Measurements from ENCODE around the gene BBOX1. TPM values are rescaled to one million over a fixed set of nuclear protein-coding genes. Genes with fewer than 3 reads are reported as not detected.

The BBOX1 gene
- polyA plus RNA-seq, 3 donors: not detected

GRCh38 chr11:27112946-27113345 lies 72.3 kb downstream of the BBOX1 start:
- no CpG with 5 or more reads among the region's 1 CpG for WGBS (ENCODE audit: insufficient coverage)
- no peak overlapping the region for H3K9ac ChIP-seq (ENCODE audit: insufficient read depth, low read length, poor library complexity, severe bottlenecking)
- Mint-ChIP-seq H3K27ac (no peak overlapping the region), H3K4me1 (no peaks in the 10 kb centered on the region), H3K4me3 (no peak overlapping the region), H3K9me3 (peaks cover 0 to 3% (median 0%) of the 10 kb centered on the region in 7 donors), H3K27me3 (ENCODE audit: low read depth in 3 of 3) (no peaks in the 10 kb centered on the region), H3K36me3 (no peaks in the 10 kb centered on the region)
- H3K4me1 ChIP-seq (ENCODE audit: control insufficient read depth in 1 of 2, insufficient read depth in 2 of 2, low read length in 2 of 2): no peaks in the 10 kb centered on the region
- no peak overlapping the region for H2AFZ ChIP-seq (ENCODE audit: insufficient read depth, low read depth, low read length, poor library complexity, severe bottlenecking)
- TF ChIP-seq CTCF (IDR thresholded peaks at IDR 0.05): no peak
- H3K27me3 ChIP-seq (ENCODE audit: control insufficient read depth in 2 of 2, insufficient read depth in 2 of 2, low read length in 2 of 2): no peaks in the 10 kb centered on the region
- intact Hi-C loops (cut with micrococcal nuclease): no loop called here
- no peaks in the 10 kb centered on the region for H3K9me3 ChIP-seq (replicated peaks in 1 of 2; ENCODE audit: control insufficient read depth in 1 of 2, insufficient read depth in 1 of 2, low read length in 2 of 2)
- H3K27ac ChIP-seq (ENCODE audit: low read depth in 1 of 2, low read length in 2 of 2): no peak overlapping the region
- H3K4me3 ChIP-seq (replicated peaks in 1 of 3; ENCODE audit: low read depth in 2 of 3, low read length in 3 of 3): no peak overlapping the region
- H3K79me2 ChIP-seq (ENCODE audit: insufficient read depth, low read length): no peaks in the 10 kb centered on the region
- H4K20me1 ChIP-seq (ENCODE audit: insufficient read depth, low read length): no peaks in the 10 kb centered on the region
- DNase-seq: no peak
- no peaks in the 10 kb centered on the region for H3K36me3 ChIP-seq (replicated peaks in 1 of 2; ENCODE audit: control insufficient read depth in 1 of 2, insufficient read depth in 2 of 2, low read length in 2 of 2)
- H3K4me2 ChIP-seq (replicated peaks; ENCODE audit: extremely low read depth, low read length, poor library complexity, severe bottlenecking): no peak overlapping the region

GRCh38 chr11:27115051-27115650 lies 74.5 kb downstream of the BBOX1 start:
- Mint-ChIP-seq H3K27me3 (ENCODE audit: low read depth in 3 of 3) (no peaks in the 10 kb centered on the region), H3K4me3 (no peak overlapping the region), H3K9me3 (peaks cover 0 to 2% (median 0%) of the 10 kb centered on the region in 7 donors), H3K27ac (no peak overlapping the region), H3K36me3 (no peaks in the 10 kb centered on the region), H3K4me1 (no peaks in the 10 kb centered on the region)
- no peaks in the 10 kb centered on the region for H3K36me3 ChIP-seq (replicated peaks in 1 of 2; ENCODE audit: control insufficient read depth in 1 of 2, insufficient read depth in 2 of 2, low read length in 2 of 2)
- no peak overlapping the region for H3K4me2 ChIP-seq (replicated peaks; ENCODE audit: extremely low read depth, low read length, poor library complexity, severe bottlenecking)
- H3K9ac ChIP-seq (ENCODE audit: insufficient read depth, low read length, poor library complexity, severe bottlenecking): no peak overlapping the region
- intact Hi-C loops (cut with micrococcal nuclease): no loop called here
- no peak overlapping the region for H3K4me3 ChIP-seq (replicated peaks in 1 of 3; ENCODE audit: low read depth in 2 of 3, low read length in 3 of 3)
- H3K4me1 ChIP-seq (ENCODE audit: control insufficient read depth in 1 of 2, insufficient read depth in 2 of 2, low read length in 2 of 2): no peaks in the 10 kb centered on the region
- H3K27me3 ChIP-seq (ENCODE audit: control insufficient read depth in 2 of 2, insufficient read depth in 2 of 2, low read length in 2 of 2): no peaks in the 10 kb centered on the region
- no peaks in the 10 kb centered on the region for H4K20me1 ChIP-seq (ENCODE audit: insufficient read depth, low read length)
- TF ChIP-seq CTCF (IDR thresholded peaks at IDR 0.05): no peak
- no peaks in the 10 kb centered on the region for H3K79me2 ChIP-seq (ENCODE audit: insufficient read depth, low read length)
- no peaks in the 10 kb centered on the region for H3K9me3 ChIP-seq (replicated peaks in 1 of 2; ENCODE audit: control insufficient read depth in 1 of 2, insufficient read depth in 1 of 2, low read length in 2 of 2)
- H3K27ac ChIP-seq (ENCODE audit: low read depth in 1 of 2, low read length in 2 of 2): no peak overlapping the region
- no CpG with 5 or more reads among the region's 3 CpGs for WGBS (ENCODE audit: insufficient coverage)
- no peak overlapping the region for H2AFZ ChIP-seq (ENCODE audit: insufficient read depth, low read depth, low read length, poor library complexity, severe bottlenecking)
- no peak for DNase-seq

Measured in CD14-positive monocyte (primary cell).